Measurements from ENCODE around the gene TMEM245.
"Not testable (repeated sequence)": the region's sequence is repeated elsewhere in the genome, so short reads cannot be mapped to it uniquely, and the experiment has no call there.

TMEM245 gene

DNA sequence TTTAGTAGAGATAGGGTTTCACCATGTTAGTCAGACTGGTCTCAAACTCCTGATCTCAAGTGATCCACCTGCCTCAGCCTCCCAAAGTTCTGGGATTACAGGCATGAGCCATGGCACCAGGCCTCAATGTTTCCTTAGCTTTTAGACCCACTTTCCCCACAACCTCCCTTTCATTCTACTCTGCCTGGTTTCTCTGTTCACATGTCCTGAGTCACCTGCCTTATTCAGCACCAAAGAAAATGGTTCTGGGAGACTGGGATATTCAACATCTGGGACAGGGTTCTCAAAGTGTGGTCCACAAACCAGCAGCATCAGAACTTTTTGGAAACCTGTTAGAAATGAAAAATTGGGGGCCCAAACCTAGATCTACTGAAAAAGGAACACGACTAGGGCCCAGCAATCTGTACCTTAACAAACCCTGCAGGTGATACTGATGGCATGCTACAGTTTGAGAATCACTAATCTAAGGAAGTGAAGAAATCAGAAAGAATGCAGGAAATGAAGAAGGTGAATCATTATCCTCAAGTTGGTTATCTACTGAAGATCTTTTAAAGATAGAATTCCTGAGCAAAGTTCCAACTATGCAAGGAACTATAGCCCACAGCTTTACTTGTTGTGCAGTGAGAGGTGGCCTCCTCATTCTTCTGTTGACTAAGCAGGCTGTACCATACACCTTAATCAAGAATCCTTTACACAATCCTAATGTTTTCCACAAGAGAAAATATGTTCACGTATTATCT, 54.6 kb downstream of the TMEM245 start:
- no peak for DNase-seq (ENCODE audit: low read depth, low spot score)

- no peak for DNase-seq (ENCODE audit: low read depth, low spot score)
Measured at GRCh38 chr9:109063760-109064159, 56.0 kb downstream of the TMEM245 start.

- no peak for DNase-seq (ENCODE audit: low read depth, low spot score)
Measured at GRCh38 chr9:109062543-109062942, 57.2 kb downstream of the TMEM245 start.

GRCh38 chr9:109060191-109060590, 59.6 kb downstream of the TMEM245 start:
- DNase-seq (ENCODE audit: low read depth, low spot score) = no peak

GRCh38 chr9:109053121-109053520, 66.6 kb downstream of the TMEM245 start:
- not testable (repeated sequence) for DNase-seq (ENCODE audit: low read depth, low spot score)

DNA sequence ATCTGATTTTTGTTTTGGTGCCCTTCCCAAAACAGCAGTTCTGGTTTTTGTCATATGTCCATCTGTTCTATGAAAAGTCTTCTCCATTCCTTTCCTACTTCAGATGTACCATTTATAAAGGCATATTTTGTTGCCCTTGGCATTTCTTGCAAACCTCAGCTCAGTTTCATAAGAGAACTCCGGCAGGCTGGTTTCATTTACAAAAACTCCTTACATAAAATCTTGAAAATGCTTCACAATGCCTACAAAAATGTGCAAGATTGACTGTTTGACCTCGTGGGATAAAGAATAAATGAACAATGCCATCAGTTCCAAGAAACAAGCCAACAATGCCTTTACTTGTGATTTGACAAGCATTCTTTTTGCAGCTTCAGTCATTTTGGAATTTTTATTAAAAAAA, 67.3 kb downstream of the TMEM245 start:
- DNase-seq (ENCODE audit: low read depth, low spot score) = no peak

- DNase-seq (ENCODE audit: low read depth, low spot score) = no peak
Measured at GRCh38 chr9:109051733-109052132, 68.0 kb downstream of the TMEM245 start.

- no peak for DNase-seq (ENCODE audit: low read depth, low spot score)
Measured at GRCh38 chr9:109050444-109050843, 69.3 kb downstream of the TMEM245 start.

GRCh38 chr9:109048822-109049221, 70.9 kb downstream of the TMEM245 start:
- no peak for DNase-seq (ENCODE audit: low read depth, low spot score)

DNA sequence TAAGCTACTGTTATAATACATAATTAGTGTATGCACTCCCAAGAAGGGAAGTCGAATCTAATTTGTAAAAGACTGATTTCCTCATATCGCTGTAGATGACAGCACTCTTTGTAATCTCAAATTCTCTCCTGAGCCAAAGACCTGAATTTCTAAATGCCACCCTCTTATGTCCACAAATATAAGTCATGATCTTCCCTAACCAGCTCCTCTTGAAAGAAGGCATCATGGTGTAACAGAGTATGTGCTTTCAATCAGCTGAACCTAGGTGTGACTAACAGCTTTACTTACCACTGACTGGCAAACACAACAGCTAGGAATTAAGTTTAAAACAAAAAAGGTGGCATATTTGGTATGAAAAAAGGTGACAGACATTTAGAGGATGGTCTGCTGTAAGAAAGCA, 72.5 kb downstream of the TMEM245 start:
- no peak for DNase-seq (ENCODE audit: low read depth, low spot score)

DNA sequence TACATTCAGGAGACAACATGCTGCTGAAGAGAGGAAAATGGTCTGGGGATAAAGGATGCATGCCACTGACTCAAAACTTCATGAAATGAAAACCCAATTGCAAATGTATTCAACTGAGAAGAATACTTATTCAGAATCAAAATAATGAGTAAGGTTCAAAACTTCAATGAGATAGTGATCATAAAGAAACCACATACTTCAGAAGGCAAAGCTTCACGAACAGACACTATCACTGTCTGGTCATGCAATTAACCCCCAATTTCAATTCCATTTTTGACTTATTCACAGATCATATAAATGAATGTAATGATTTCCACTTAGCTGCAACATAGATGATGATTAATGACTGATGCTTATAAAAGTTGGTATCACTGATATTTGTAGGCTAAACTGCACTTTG, 73.4 kb downstream of the TMEM245 start:
- DNase-seq (ENCODE audit: low read depth, low spot score) = no peak

- DNase-seq (ENCODE audit: low read depth, low spot score) = no peak
Measured at GRCh38 chr9:109043578-109043977, 76.2 kb downstream of the TMEM245 start.

GRCh38 chr9:109040571-109040970, 79.2 kb downstream of the TMEM245 start:
- DNase-seq (ENCODE audit: low read depth, low spot score) = no peak

- DNase-seq (ENCODE audit: low read depth, low spot score) = no peak
Measured at GRCh38 chr9:109039539-109039938, 80.2 kb downstream of the TMEM245 start.

GRCh38 chr9:109037946-109038715, 81.6 kb downstream of the TMEM245 start:
- DNase-seq (ENCODE audit: low read depth, low spot score) = no peak

- DNase-seq (ENCODE audit: low read depth, low spot score) = no peak
Measured at GRCh38 chr9:109036744-109037680, 82.7 kb downstream of the TMEM245 start.

- DNase-seq (ENCODE audit: low read depth, low spot score) = peak; percentile 53
Measured at GRCh38 chr9:109035684-109036423, 83.9 kb downstream of the TMEM245 start.

DNA sequence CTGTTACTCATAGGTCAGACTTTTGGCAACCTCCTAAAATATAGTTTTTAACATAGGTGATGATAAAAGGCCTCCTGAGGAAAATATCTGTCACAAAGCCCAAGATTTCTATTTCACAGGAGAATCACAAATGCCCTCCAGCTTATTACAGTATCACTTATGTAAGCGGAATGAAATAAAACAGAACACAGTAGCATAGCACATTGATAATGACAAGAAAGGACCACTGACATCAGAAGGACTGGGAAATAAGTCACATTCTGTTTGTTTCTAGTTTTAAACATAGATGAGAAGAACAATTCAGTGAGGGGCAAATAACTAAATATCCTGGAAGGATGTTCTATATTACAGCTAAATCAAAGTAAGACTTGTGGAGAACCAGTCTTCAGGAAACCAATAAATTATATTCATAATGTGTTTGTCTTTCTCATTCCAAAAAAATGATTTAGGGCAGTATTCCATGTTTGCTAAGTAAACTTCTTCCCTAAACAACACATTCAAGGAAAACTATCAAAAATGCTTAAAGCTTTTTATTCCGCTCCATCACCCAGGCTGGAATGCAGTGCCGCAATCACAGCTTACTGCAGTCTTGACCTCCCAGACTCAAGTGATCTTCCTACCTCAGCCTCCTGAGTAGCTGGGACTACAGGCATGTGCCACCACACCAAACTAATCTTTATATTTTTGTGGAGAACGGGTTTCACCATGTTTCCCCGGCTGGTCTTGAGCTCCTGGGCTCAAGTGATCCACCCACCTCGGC, 85.6 kb downstream of the TMEM245 start:
- no peak for DNase-seq (ENCODE audit: low read depth, low spot score)

GRCh38 chr9:109031241-109031640, 88.5 kb downstream of the TMEM245 start:
- DNase-seq (ENCODE audit: low read depth, low spot score) = no peak

GRCh38 chr9:109030426-109030825, 89.3 kb downstream of the TMEM245 start:
- no peak for DNase-seq (ENCODE audit: low read depth, low spot score)

DNA sequence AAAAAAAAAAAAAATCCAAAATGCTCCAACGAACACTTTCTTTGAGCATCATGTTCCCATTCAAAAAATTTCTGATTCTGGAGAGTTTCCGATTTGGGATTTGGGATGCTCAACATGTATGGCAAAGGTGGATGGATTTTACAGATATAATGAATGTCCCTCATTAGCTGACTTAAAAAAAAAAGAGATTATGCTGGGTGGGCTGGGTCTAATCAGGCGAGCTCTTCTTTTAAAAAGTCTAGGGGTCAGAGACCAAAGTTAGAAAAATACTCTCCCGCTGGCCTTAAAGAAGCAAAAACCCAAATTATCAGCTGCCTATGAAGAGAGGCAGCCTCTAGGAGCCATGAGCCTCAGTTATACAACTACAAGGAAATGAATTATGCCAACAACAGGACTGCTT, 91.3 kb downstream of the TMEM245 start:
- no peak for DNase-seq (ENCODE audit: low read depth, low spot score)

All from brain pericyte (primary cell).